ENCODE measurements around the gene ADD3. TPM values are rescaled to one million over a fixed set of nuclear protein-coding genes. Genes with fewer than 3 reads are reported as not detected.

ADD3 gene
- total and polyA plus RNA-seq, 2 of the 13 experiments (the other 11 are each of a cell fraction or from before 2014, with no cell fraction given), result 44.7 to 57.5 TPM

DNA sequence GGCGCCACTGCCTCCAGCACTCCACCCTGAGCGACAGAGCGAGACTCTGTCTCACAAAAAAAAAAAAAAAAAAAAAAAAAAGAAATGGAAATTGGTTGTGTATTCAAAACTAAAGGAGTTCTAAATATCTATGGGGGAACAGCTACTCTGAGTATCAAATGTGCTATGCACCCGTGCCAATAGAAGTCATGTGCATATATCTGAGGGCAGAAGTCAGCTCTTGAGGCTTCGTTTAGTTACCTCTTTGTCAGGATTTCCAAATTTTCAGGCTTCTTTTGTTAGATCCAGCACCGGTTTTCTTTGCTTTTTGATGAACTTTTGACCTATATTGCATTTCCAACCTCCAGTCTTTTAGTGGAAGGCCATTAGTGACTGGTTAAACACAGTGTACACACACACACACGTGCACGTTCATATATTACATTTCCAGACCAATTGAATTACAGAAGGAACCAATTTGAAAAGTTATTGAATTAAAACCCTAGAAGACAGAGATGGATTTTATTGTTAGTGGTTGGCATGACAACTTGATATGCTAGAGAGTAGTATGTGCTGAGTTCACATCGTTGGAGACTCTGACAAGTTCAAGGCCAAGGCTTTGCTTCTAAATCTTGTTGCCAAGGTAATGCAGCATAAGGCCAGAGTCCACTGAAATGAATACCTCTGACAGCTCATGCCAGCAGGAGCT lies 33.1 kb upstream of the ADD3 start:
- BruUV-seq (replicated peaks), result no TSS peak
- WGBS (ENCODE audit: low lambda C conversion rate), result 7% methylated on average over 9 of the region's 9 CpGs
- Histone ChIP-seq H3K4me2 (ENCODE audit: low read depth, low read length) (peak overlapping the region; percentile 59), H2AFZ (ENCODE audit: low read length) (no peak overlapping the region), H3K27ac (ENCODE audit: extremely low read length, insufficient read depth, low read length) (peak overlapping the region; percentile 68), H3K9ac (ENCODE audit: insufficient read depth, low read depth, low read length) (no peak overlapping the region), H3K4me3 (replicated peaks in 1 of 3; ENCODE audit: insufficient read depth in 1 of 3, low read depth in 2 of 3, low read length in 3 of 3) (peak overlapping the region in 1 of 3 experiments; percentile 23; a peak in 1 of 6 replicates), H3K36me3 (replicated peaks in 1 of 2; ENCODE audit: control insufficient read depth in 1 of 2, insufficient read depth in 2 of 2, low read length in 2 of 2) (no peaks in the 10 kb centered on the region), H3K4me1 (ENCODE audit: insufficient read depth, low read length) (peaks cover 90% of the 10 kb centered on the region), H3K79me2 (ENCODE audit: insufficient read depth, low read length) (no peaks in the 10 kb centered on the region), H3K9me3 (ENCODE audit: low read length) (no peaks in the 10 kb centered on the region), H4K20me1 (ENCODE audit: insufficient read depth, low read length) (no peaks in the 10 kb centered on the region), H3K27me3 (ENCODE audit: control insufficient read depth in 1 of 2, insufficient read depth in 2 of 2, low read length in 2 of 2) (no peaks in the 10 kb centered on the region)
- POLR2A ChIA-PET, result interaction anchor here (0.7 to 6.9 kb wide), 4 partner anchors 9 to 51 kb away, joined by 3 to 70 read pairs (median 4); partner anchors contain the start of genes ADD3 and XPNPEP1
- in situ Hi-C loops (cut with HindIII; ENCODE audit: extremely low pct_ligation_motif_present, low pct_unique_long_range_greater_than_20kb), result no loop called here
- CTCF ChIA-PET (ENCODE audit: low intra/inter-chr PET ratio, low total read pairs), result no interaction called here
- DNase-seq (ENCODE audit: low spot score) (peak; percentile 93), ATAC-seq (peak; percentile 64), FAIRE-seq (peak; percentile 55)
- intact Hi-C loops (cut with micrococcal nuclease; ENCODE audit: unreplicated experiment), result no loop called here
- TF ChIP-seq ZNF607 (CRISPR knock-in tag; IDR thresholded peaks at IDR 0.05; ENCODE audit: borderline replicate concordance) (no peak), CBFB (CRISPR knock-in tag; IDR thresholded peaks at IDR 0.05) (no peak), FOXA1 (IDR thresholded peaks at IDR 0.05) (no peak), FOXA1 (CRISPR knock-in tag; IDR thresholded peaks at IDR 0.05) (peak; percentile 81), RFX3 (CRISPR knock-in tag; IDR thresholded peaks at IDR 0.05) (peak; percentile 74), BRCA1 (CRISPR knock-in tag; IDR thresholded peaks at IDR 0.05) (no peak), NFYC (CRISPR knock-in tag; IDR thresholded peaks at IDR 0.05) (no peak; the same call in 1 of the 2 replicates), ZNF33B (CRISPR knock-in tag; IDR thresholded peaks at IDR 0.05) (no peak), ZNF264 (CRISPR knock-in tag; IDR thresholded peaks at IDR 0.05) (no peak), NR2F6 (IDR thresholded peaks at IDR 0.05) (peak; percentile 97), NR2F6 (CRISPR knock-in tag; IDR thresholded peaks at IDR 0.05) (peak; percentile 87), GTF2F1 (IDR thresholded peaks at IDR 0.05; ENCODE audit: low read length) (no peak), ZNF609 (CRISPR knock-in tag; IDR thresholded peaks at IDR 0.05; ENCODE audit: borderline replicate concordance) (peak; percentile 85), ZNF782 (CRISPR knock-in tag; IDR thresholded peaks at IDR 0.05; ENCODE audit: borderline replicate concordance) (no peak), HBP1 (CRISPR knock-in tag; IDR thresholded peaks at IDR 0.05; ENCODE audit: low read depth) (no peak)
- TF ChIP-seq, protein P1, sequence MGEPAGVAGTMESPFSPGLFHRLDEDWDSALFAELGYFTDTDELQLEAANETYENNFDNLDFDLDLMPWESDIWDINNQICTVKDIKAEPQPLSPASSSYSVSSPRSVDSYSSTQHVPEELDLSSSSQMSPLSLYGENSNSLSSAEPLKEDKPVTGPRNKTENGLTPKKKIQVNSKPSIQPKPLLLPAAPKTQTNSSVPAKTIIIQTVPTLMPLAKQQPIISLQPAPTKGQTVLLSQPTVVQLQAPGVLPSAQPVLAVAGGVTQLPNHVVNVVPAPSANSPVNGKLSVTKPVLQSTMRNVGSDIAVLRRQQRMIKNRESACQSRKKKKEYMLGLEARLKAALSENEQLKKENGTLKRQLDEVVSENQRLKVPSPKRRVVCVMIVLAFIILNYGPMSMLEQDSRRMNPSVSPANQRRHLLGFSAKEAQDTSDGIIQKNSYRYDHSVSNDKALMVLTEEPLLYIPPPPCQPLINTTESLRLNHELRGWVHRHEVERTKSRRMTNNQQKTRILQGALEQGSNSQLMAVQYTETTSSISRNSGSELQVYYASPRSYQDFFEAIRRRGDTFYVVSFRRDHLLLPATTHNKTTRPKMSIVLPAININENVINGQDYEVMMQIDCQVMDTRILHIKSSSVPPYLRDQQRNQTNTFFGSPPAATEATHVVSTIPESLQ (CRISPR knock-in tag; conservative IDR thresholded peaks at IDR 0.05), result no peak
- TF ChIP-seq, protein P2, sequence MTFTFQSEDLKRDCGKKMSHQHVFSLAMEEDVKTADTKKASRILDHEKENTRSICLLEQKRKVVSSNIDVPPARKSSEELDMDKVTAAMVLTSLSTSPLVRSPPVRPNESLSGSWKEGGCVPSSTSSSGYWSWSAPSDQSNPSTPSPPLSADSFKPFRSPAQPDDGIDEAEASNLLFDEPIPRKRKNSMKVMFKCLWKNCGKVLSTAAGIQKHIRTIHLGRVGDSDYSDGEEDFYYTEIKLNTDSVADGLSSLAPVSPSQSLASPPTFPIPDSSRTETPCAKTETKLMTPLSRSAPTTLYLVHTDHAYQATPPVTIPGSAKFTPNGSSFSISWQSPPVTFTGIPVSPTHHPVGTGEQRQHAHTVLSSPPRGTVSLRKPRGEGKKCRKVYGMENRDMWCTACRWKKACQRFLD (CRISPR knock-in tag; IDR thresholded peaks at IDR 0.05; ENCODE audit: borderline replicate concordance), result no peak

Data from HepG2 (cell line).